Loucy (cell line): Measurements from ENCODE around the gene PDK3.

ENCODE experiments used
- H2AFZ ChIP-seq: fragments of 200-600 bp; sonication (generic); 2 replicates; pipeline ENCODE4 v1.6.0; 2016; ENCODE audit warnings: antibody characterized with exemption, mild to moderate bottlenecking, low read length, moderate library complexity
- H3F3A ChIP-seq: fragments of 200-600 bp; 2 replicates; pipeline ENCODE4 v1.6.0; 2016; ENCODE audit warnings: antibody characterized with exemption, low read depth, mild to moderate bottlenecking
- H3K27me3 ChIP-seq: fragments of 200-600 bp; sonication (generic); 2 replicates; pipeline ENCODE4 v1.6.1; 2014; ENCODE audit warnings: low read length, mild to moderate bottlenecking; ENCODE audit not compliant: insufficient read depth, poor library complexity, severe bottlenecking
- H3K36me3 ChIP-seq: fragments of 200-600 bp; sonication (generic); 2 replicates; pipeline ENCODE4 v1.6.1; 2016; ENCODE audit warnings: low read length; ENCODE audit not compliant: insufficient read depth
- H3K4me1 ChIP-seq: fragments of 200-600 bp; sonication (generic); 2 replicates; pipeline ENCODE4 v1.5.1; 2014; ENCODE audit warnings: low read length, mild to moderate bottlenecking; ENCODE audit not compliant: insufficient read depth, poor library complexity, severe bottlenecking
- H3K4me2 ChIP-seq: fragments of 200-600 bp; sonication (generic); 2 replicates; pipeline ENCODE4 v1.6.0; 2014; ENCODE audit warnings: antibody characterized with exemption, low read length, low read depth, mild to moderate bottlenecking; ENCODE audit not compliant: poor library complexity, severe bottlenecking
- H3K4me3 ChIP-seq: fragments of 200-600 bp; sonication (generic); 2 replicates; pipeline ENCODE4 v1.5.1; 2014; ENCODE audit warnings: low read length, mild to moderate bottlenecking, mixed read lengths; ENCODE audit not compliant: poor library complexity, severe bottlenecking
- H3K79me2 ChIP-seq: fragments of 200-600 bp; sonication (generic); 2 replicates; pipeline ENCODE4 v1.6.1; 2014; ENCODE audit warnings: low read length; ENCODE audit not compliant: insufficient read depth
- H3K9ac ChIP-seq: fragments of 200-600 bp; sonication (generic); 2 replicates; pipeline ENCODE4 v1.6.0; 2014; ENCODE audit warnings: mild to moderate bottlenecking, low read depth, low read length, moderate library complexity; ENCODE audit not compliant: poor library complexity, severe bottlenecking
- H3K9me2 ChIP-seq: fragments of 200-600 bp; sonication (generic); replicated peaks from 2 replicates; pipeline ENCODE4 v1.6.1; 2016; ENCODE audit warnings: low read depth, low read length, mixed read lengths
- H3K9me3 ChIP-seq: fragments of 200-600 bp; sonication (generic); 2 replicates; pipeline ENCODE4 v1.6.1; 2014; ENCODE audit warnings: mild to moderate bottlenecking, antibody characterized with exemption, low read length, low read depth; ENCODE audit not compliant: insufficient read depth
- H4K20me1 ChIP-seq: fragments of 200-600 bp; sonication (generic); 2 replicates; pipeline ENCODE4 v1.6.0; 2014; ENCODE audit warnings: antibody characterized with exemption, low read length, mild to moderate bottlenecking; ENCODE audit not compliant: insufficient read depth, poor library complexity, severe bottlenecking
- EZH2phosphoT487 ChIP-seq: fragments of 200-600 bp; IDR thresholded peaks from 2 replicates; pipeline ENCODE4 v1.6.1; 2018; ENCODE audit warnings: antibody characterized with exemption, mild to moderate bottlenecking, moderate library complexity, borderline replicate concordance
- TF ChIP-seq, protein P1 (sequence below): fragments of 200-600 bp; sonication (generic); conservative IDR thresholded peaks from 2 replicates; pipeline ENCODE4 v1.5.1; 2014; ENCODE audit warnings: mild to moderate bottlenecking, antibody characterized with exemption, low read length

The PDK3 gene

DNA sequence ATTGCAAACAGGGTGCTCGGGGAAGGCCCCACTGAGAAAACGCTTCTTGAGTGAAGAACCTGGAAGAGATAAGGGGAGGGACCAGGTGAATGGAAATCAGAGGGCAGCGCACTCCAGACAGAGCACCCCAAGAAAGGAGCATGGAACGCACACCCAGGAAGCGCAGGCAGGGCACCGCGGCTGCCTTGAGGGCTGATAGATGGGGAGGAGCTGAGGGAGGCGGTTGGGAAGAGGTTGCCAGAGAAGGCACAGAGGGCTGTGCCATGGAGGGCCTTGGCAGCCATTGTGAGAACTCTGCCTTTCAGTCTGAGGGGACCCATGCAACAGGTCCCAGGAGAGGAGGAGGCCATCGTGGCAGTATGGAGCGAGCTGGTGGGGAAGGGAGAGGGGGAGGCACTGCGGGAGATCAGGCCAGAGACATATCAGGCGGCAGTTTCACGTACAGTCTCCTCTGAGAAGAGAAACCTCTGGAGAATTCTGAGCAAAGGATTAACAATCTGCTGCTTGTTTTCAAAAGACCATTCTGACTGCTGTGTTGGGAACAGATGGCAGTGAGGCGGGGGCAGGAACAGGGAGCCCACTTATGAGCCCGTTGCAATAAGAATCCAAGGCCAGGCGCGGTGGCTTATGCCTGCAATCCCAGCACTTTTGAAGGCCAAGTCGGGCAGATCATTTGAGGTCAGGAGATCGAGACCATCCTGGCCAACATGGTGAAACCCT, 98.4 kb downstream of the PDK3 start:
- Histone ChIP-seq H3K27me3 (no peaks in the 10 kb centered on the region), H4K20me1 (no peaks in the 10 kb centered on the region), H3F3A (no peaks in the 10 kb centered on the region), H3K9me3 (no peaks in the 10 kb centered on the region), H3K79me2 (no peaks in the 10 kb centered on the region), H3K9ac (no peak overlapping the region), H3K4me3 (no peak overlapping the region), H3K4me1 (no peaks in the 10 kb centered on the region), H3K4me2 (no peak overlapping the region), H3K9me2 (no peaks in the 10 kb centered on the region), H3K36me3 (peaks cover 32% of the 10 kb centered on the region; the same call in 1 of the 2 replicates), H2AFZ (no peak overlapping the region)
- TF ChIP-seq, protein P1, sequence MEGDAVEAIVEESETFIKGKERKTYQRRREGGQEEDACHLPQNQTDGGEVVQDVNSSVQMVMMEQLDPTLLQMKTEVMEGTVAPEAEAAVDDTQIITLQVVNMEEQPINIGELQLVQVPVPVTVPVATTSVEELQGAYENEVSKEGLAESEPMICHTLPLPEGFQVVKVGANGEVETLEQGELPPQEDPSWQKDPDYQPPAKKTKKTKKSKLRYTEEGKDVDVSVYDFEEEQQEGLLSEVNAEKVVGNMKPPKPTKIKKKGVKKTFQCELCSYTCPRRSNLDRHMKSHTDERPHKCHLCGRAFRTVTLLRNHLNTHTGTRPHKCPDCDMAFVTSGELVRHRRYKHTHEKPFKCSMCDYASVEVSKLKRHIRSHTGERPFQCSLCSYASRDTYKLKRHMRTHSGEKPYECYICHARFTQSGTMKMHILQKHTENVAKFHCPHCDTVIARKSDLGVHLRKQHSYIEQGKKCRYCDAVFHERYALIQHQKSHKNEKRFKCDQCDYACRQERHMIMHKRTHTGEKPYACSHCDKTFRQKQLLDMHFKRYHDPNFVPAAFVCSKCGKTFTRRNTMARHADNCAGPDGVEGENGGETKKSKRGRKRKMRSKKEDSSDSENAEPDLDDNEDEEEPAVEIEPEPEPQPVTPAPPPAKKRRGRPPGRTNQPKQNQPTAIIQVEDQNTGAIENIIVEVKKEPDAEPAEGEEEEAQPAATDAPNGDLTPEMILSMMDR = no peak
- TF ChIP-seq EZH2phosphoT487 = no peak

DNA sequence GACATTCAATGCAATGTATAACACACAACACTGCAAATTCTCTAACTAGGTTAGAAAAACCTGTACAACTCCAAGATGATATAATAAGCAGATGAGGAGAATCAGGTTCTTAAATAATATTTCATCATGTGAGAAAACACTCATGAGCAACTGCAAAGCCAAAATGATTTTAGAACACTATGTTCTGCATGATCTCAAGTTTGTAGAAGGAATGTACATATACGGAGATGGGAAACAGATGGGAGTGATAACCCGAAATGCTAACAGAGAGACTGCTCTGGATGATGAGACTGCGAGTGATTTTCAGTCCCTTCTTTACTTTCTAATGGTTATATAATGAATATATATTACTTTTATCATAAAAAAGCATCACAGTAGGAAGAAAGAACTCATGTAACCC, 101.2 kb downstream of the PDK3 start:
- Histone ChIP-seq H3K4me3 (no peak overlapping the region), H3K4me2 (no peak overlapping the region), H3K9me2 (no peaks in the 10 kb centered on the region)

DNA sequence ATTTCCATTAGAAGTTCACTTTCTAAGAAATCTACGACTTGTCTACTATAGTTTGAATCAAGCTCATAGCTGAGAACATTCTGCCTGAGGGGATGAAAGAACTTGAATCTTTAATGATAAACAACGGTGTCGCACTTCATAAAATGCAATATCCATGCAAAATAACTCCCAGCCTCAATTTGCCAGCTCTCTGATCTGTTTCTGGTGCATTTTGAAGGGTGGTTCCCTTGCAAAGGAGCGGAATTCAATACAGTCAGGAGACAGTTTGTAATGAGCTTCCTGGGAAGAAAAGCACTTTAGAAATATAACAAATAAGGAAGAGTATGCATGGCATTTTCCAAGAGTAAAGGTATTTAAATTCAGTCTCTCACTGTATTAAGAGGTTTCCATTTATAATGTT, 102.1 kb downstream of the PDK3 start:
- Histone ChIP-seq H3K4me1 (no peaks in the 10 kb centered on the region), H3K4me3 (no peak overlapping the region), H2AFZ (no peak overlapping the region), H3K27me3 (no peaks in the 10 kb centered on the region), H3K9me3 (no peaks in the 10 kb centered on the region), H3K9ac (no peak overlapping the region), H3K79me2 (no peaks in the 10 kb centered on the region), H4K20me1 (no peaks in the 10 kb centered on the region), H3K9me2 (no peaks in the 10 kb centered on the region), H3F3A (no peaks in the 10 kb centered on the region), H3K36me3 (peaks cover 18% of the 10 kb centered on the region; the same call in 1 of the 2 replicates), H3K4me2 (no peak overlapping the region)
- TF ChIP-seq EZH2phosphoT487 = no peak
- TF ChIP-seq, protein P1 = no peak

More for the DNA sequence above, 101.2 kb downstream of the PDK3 start:
- no peaks in the 10 kb centered on the region for H3K4me1 ChIP-seq
- H3K9me3 ChIP-seq = no peaks in the 10 kb centered on the region
- peaks cover 19% of the 10 kb centered on the region; the same call in 1 of the 2 replicates for H3K36me3 ChIP-seq
- TF ChIP-seq, protein P1 = no peak
- TF ChIP-seq EZH2phosphoT487 = no peak
- no peaks in the 10 kb centered on the region for H3K79me2 ChIP-seq
- H4K20me1 ChIP-seq = no peaks in the 10 kb centered on the region
- no peaks in the 10 kb centered on the region for H3F3A ChIP-seq
- H3K9ac ChIP-seq = no peak overlapping the region
- H2AFZ ChIP-seq = no peak overlapping the region
- no peaks in the 10 kb centered on the region for H3K27me3 ChIP-seq
